ENCODE results near the gene MYLK2. TPM values are rescaled to one million over a fixed set of nuclear protein-coding genes. Genes with fewer than 3 reads are reported as not detected.
A peak's percentile ranks its signal among the peaks of the same experiment; 100 is the strongest.

Gene MYLK2
- total RNA-seq = 1 to 10 TPM in 1 of 8 experiments, under 1 TPM in 7; 0.16 to 1.1 (median 0.51) TPM

GRCh38 chr20:31819083-31819784 lies at the start of gene MYLK2:
TSS of gene MYLK2 (plus strand) at chr20:31819356. CDS start at chr20:31819581, 225 bp downstream.
- H3K27ac ChIP-seq = no peak within 1 kb of the TSS
- WGBS, 10 experiments = 20 to 93% (median 50%) methylated on average over 1 to 3 of the region's 16 CpGs; no CpG with 5 or more reads in 6 of the 10 experiments
- H3K4me1 ChIP-seq (replicated peaks in 1 of 2) = peaks cover 10 to 14% of the 10 kb centered on the region in 2 donors
- ATAC-seq (replicated peaks in 6 of 8) = no peak
- no peak within 1 kb of the TSS for H3K4me3 ChIP-seq
- in situ Hi-C loops (cut with MboI; ENCODE audit: low pct_unique_long_range_greater_than_20kb in 2 of 9, low sequenced_read_pairs in 9 of 9, unreplicated experiment in 9 of 9) = no loop called here

- 83 to 100% (median 97%) methylated on average over 1 to 5 of the region's 5 CpGs; no CpG with 5 or more reads in 1 of the 10 experiments for whole genome bisulfite sequencing, 10 experiments
- Histone ChIP-seq H3K4me1 (replicated peaks in 1 of 2) (no peaks in the 10 kb centered on the region), H3K4me3 (no peak overlapping the region), H3K27ac (no peak overlapping the region)
- in situ Hi-C loops (cut with MboI; ENCODE audit: low pct_unique_long_range_greater_than_20kb in 2 of 9, low sequenced_read_pairs in 9 of 9, unreplicated experiment in 9 of 9) = no loop called here
- no peak for ATAC-seq (replicated peaks in 6 of 8)
These were observed 49.5 kb upstream of the MYLK2 start for GRCh38 chr20:31769681-31770080.

GRCh38 chr20:31770243-31770642 lies 48.9 kb upstream of the MYLK2 start:
- 17 to 100% (median 94%) methylated on average over 1 of the region's 1 CpG; no CpG with 5 or more reads in 2 of the 10 experiments for WGBS, 10 experiments
- in situ Hi-C loops (cut with MboI; ENCODE audit: low pct_unique_long_range_greater_than_20kb in 2 of 9, low sequenced_read_pairs in 9 of 9, unreplicated experiment in 9 of 9) = no loop called here
- Histone ChIP-seq H3K4me1 (replicated peaks in 1 of 2) (no peaks in the 10 kb centered on the region), H3K27ac (no peak overlapping the region), H3K4me3 (no peak overlapping the region)
- no peak for ATAC-seq (replicated peaks in 6 of 8)

- Histone ChIP-seq H3K27ac (no peak overlapping the region), H3K4me1 (replicated peaks in 1 of 2) (no peaks in the 10 kb centered on the region), H3K4me3 (no peak overlapping the region)
- no peak for ATAC-seq (replicated peaks in 6 of 8)
- 50 to 100% (median 93%) methylated on average over 1 of the region's 1 CpG; no CpG with 5 or more reads in 4 of the 10 experiments for WGBS, 10 experiments
- in situ Hi-C loops (cut with MboI; ENCODE audit: low pct_unique_long_range_greater_than_20kb in 2 of 9, low sequenced_read_pairs in 9 of 9, unreplicated experiment in 9 of 9) = no loop called here
These were observed 44.7 kb upstream of the MYLK2 start for GRCh38 chr20:31774408-31774807.

GRCh38 chr20:31780839-31781238 lies 38.3 kb upstream of the MYLK2 start:
- no peak overlapping the region for H3K4me3 ChIP-seq
- ATAC-seq (replicated peaks in 6 of 8) = no peak
- no peaks in the 10 kb centered on the region for H3K4me1 ChIP-seq (replicated peaks in 1 of 2)
- 87 to 100% (median 100%) methylated on average over 1 to 2 of the region's 2 CpGs; no CpG with 5 or more reads in 1 of the 10 experiments for WGBS, 10 experiments
- no peak overlapping the region for H3K27ac ChIP-seq
- in situ Hi-C loops (cut with MboI; ENCODE audit: low pct_unique_long_range_greater_than_20kb in 2 of 9, low sequenced_read_pairs in 9 of 9, unreplicated experiment in 9 of 9) = no loop called here

- in situ Hi-C loops (cut with MboI; ENCODE audit: low pct_unique_long_range_greater_than_20kb in 2 of 9, low sequenced_read_pairs in 9 of 9, unreplicated experiment in 9 of 9) = no loop called here
- no peaks in the 10 kb centered on the region for H3K4me1 ChIP-seq (replicated peaks in 1 of 2)
- no peak overlapping the region for H3K27ac ChIP-seq
- H3K4me3 ChIP-seq = no peak overlapping the region
- 90 to 100% (median 96%) methylated on average over 1 to 4 of the region's 4 CpGs; no CpG with 5 or more reads in 3 of the 10 experiments for WGBS, 10 experiments
- no peak for ATAC-seq (replicated peaks in 6 of 8)
These were observed 37.2 kb upstream of the MYLK2 start for GRCh38 chr20:31781945-31782344.

GRCh38 chr20:31784354-31785044 lies 34.7 kb upstream of the MYLK2 start:
- in situ Hi-C loops (cut with MboI; ENCODE audit: low pct_unique_long_range_greater_than_20kb in 2 of 9, low sequenced_read_pairs in 9 of 9, unreplicated experiment in 9 of 9) = no loop called here
- Histone ChIP-seq H3K4me3 (no peak overlapping the region), H3K27ac (no peak overlapping the region), H3K4me1 (replicated peaks in 1 of 2) (no peaks in the 10 kb centered on the region)
- WGBS, 10 experiments = 43 to 100% (median 76%) methylated on average over 2 to 7 of the region's 7 CpGs; no CpG with 5 or more reads in 1 of the 10 experiments
- peak in 3 of 8 experiments; percentile 74 to 89 (median 83) for ATAC-seq (replicated peaks in 6 of 8)

GRCh38 chr20:31785089-31785488 lies 34.1 kb upstream of the MYLK2 start:
- Histone ChIP-seq H3K4me1 (replicated peaks in 1 of 2) (no peaks in the 10 kb centered on the region), H3K27ac (no peak overlapping the region), H3K4me3 (no peak overlapping the region)
- ATAC-seq (replicated peaks in 6 of 8) = peak in 2 of 8 experiments; percentile 46 to 76
- 67 to 100% (median 78%) methylated on average over 2 to 3 of the region's 3 CpGs for WGBS, 10 experiments
- in situ Hi-C loops (cut with MboI; ENCODE audit: low pct_unique_long_range_greater_than_20kb in 2 of 9, low sequenced_read_pairs in 9 of 9, unreplicated experiment in 9 of 9) = no loop called here

- 57 to 83% (median 60%) methylated on average over 1 to 3 of the region's 3 CpGs; no CpG with 5 or more reads in 3 of the 10 experiments for WGBS, 10 experiments
- in situ Hi-C loops (cut with MboI; ENCODE audit: low pct_unique_long_range_greater_than_20kb in 2 of 9, low sequenced_read_pairs in 9 of 9, unreplicated experiment in 9 of 9) = no loop called here
- peak in 1 of 8 experiments; percentile 24 for ATAC-seq (replicated peaks in 6 of 8)
- Histone ChIP-seq H3K4me3 (no peak overlapping the region), H3K4me1 (replicated peaks in 1 of 2) (no peaks in the 10 kb centered on the region), H3K27ac (no peak overlapping the region)
These were observed 30.6 kb upstream of the MYLK2 start for GRCh38 chr20:31788578-31788977.

- in situ Hi-C loops (cut with MboI; ENCODE audit: low pct_unique_long_range_greater_than_20kb in 2 of 9, low sequenced_read_pairs in 9 of 9, unreplicated experiment in 9 of 9) = no loop called here
- ATAC-seq (replicated peaks in 6 of 8) = no peak
- no peaks in the 10 kb centered on the region for H3K4me1 ChIP-seq (replicated peaks in 1 of 2)
- no peak overlapping the region for H3K4me3 ChIP-seq
- no peak overlapping the region for H3K27ac ChIP-seq
- WGBS, 10 experiments = 90 to 100% (median 100%) methylated on average over 1 to 3 of the region's 3 CpGs
These were observed 28.8 kb upstream of the MYLK2 start for GRCh38 chr20:31790401-31790800.

GRCh38 chr20:31797364-31797763 lies 21.8 kb upstream of the MYLK2 start:
- ATAC-seq (replicated peaks in 6 of 8) = peak in 1 of 8 experiments; percentile 38
- in situ Hi-C loops (cut with MboI; ENCODE audit: low pct_unique_long_range_greater_than_20kb in 2 of 9, low sequenced_read_pairs in 9 of 9, unreplicated experiment in 9 of 9) = no loop called here
- H3K27ac ChIP-seq = no peak overlapping the region
- WGBS, 10 experiments = 40 to 100% (median 87%) methylated on average over 1 to 3 of the region's 3 CpGs
- no peak overlapping the region for H3K4me3 ChIP-seq
- no peaks in the 10 kb centered on the region for H3K4me1 ChIP-seq (replicated peaks in 1 of 2)

- H3K4me3 ChIP-seq = no peak overlapping the region
- in situ Hi-C loops (cut with MboI; ENCODE audit: low pct_unique_long_range_greater_than_20kb in 2 of 9, low sequenced_read_pairs in 9 of 9, unreplicated experiment in 9 of 9) = no loop called here
- no peak overlapping the region for H3K27ac ChIP-seq
- WGBS, 10 experiments = 83 to 100% (median 94%) methylated on average over 1 to 7 of the region's 7 CpGs; no CpG with 5 or more reads in 1 of the 10 experiments
- peaks cover 0 to under 1% of the 10 kb centered on the region in 2 donors for H3K4me1 ChIP-seq (replicated peaks in 1 of 2)
- no peak for ATAC-seq (replicated peaks in 6 of 8)
These were observed 17.6 kb upstream of the MYLK2 start for GRCh38 chr20:31801508-31801907.

- Histone ChIP-seq H3K4me3 (no peak overlapping the region), H3K27ac (no peak overlapping the region), H3K4me1 (replicated peaks in 1 of 2) (peaks cover 0 to 14% of the 10 kb centered on the region in 2 donors)
- 35 to 100% (median 94%) methylated on average over 1 to 7 of the region's 7 CpGs for WGBS, 10 experiments
- no peak for ATAC-seq (replicated peaks in 6 of 8)
- in situ Hi-C loops (cut with MboI; ENCODE audit: low pct_unique_long_range_greater_than_20kb in 2 of 9, low sequenced_read_pairs in 9 of 9, unreplicated experiment in 9 of 9) = no loop called here
These were observed 15.4 kb upstream of the MYLK2 start for GRCh38 chr20:31803552-31804291.

Measured in motor neuron (in vitro differentiated cells).